ENCODE results near the gene PROKR1. TPM values are rescaled to one million over a fixed set of nuclear protein-coding genes. Genes with fewer than 3 reads are reported as not detected.

The PROKR1 gene
- total RNA-seq, 2 experiments from 2014 or later: not detected

- Histone ChIP-seq H3K27me3 (ENCODE audit: control insufficient read depth in 1 of 2, insufficient read depth in 2 of 2, low read length in 2 of 2) (no peaks in the 10 kb centered on the region), H3K4me1 (ENCODE audit: insufficient read depth, low read length) (no peaks in the 10 kb centered on the region), H3K9me3 (ENCODE audit: control insufficient read depth in 1 of 2, insufficient read depth in 1 of 2, low read length in 2 of 2) (no peaks in the 10 kb centered on the region), H3K36me3 (ENCODE audit: insufficient read depth, low read length) (no peaks in the 10 kb centered on the region), H3K4me3 (ENCODE audit: low read length) (no peak overlapping the region), H3K27ac (ENCODE audit: low read depth in 1 of 2, low read length in 2 of 2) (no peak overlapping the region)
- DNase-seq: no peak
- ATAC-seq (ENCODE audit: poor library complexity): no peak
- H3K36me3 Mint-ChIP-seq (ENCODE audit: low read depth): no peaks in the 10 kb centered on the region
- peaks cover 6% of the 10 kb centered on the region for H3K27me3 Mint-ChIP-seq
- TF ChIP-seq, protein P1, sequence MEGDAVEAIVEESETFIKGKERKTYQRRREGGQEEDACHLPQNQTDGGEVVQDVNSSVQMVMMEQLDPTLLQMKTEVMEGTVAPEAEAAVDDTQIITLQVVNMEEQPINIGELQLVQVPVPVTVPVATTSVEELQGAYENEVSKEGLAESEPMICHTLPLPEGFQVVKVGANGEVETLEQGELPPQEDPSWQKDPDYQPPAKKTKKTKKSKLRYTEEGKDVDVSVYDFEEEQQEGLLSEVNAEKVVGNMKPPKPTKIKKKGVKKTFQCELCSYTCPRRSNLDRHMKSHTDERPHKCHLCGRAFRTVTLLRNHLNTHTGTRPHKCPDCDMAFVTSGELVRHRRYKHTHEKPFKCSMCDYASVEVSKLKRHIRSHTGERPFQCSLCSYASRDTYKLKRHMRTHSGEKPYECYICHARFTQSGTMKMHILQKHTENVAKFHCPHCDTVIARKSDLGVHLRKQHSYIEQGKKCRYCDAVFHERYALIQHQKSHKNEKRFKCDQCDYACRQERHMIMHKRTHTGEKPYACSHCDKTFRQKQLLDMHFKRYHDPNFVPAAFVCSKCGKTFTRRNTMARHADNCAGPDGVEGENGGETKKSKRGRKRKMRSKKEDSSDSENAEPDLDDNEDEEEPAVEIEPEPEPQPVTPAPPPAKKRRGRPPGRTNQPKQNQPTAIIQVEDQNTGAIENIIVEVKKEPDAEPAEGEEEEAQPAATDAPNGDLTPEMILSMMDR (IDR thresholded peaks at IDR 0.05): no peak
- CTCF ChIA-PET: no interaction called here
- H3K27ac Mint-ChIP-seq: no peak overlapping the region
- no peaks in the 10 kb centered on the region for H3K4me1 Mint-ChIP-seq (ENCODE audit: low read depth)
- intact Hi-C loops (cut with DNase I, micrococcal nuclease): no loop called here
- POLR2A ChIA-PET: no interaction called here
- no peaks in the 10 kb centered on the region for H3K9me3 Mint-ChIP-seq
- no peak overlapping the region for H3K4me3 Mint-ChIP-seq
These were observed 15.8 kb upstream of the PROKR1 start for GRCh38 chr2:68627615-68628014.

DNA sequence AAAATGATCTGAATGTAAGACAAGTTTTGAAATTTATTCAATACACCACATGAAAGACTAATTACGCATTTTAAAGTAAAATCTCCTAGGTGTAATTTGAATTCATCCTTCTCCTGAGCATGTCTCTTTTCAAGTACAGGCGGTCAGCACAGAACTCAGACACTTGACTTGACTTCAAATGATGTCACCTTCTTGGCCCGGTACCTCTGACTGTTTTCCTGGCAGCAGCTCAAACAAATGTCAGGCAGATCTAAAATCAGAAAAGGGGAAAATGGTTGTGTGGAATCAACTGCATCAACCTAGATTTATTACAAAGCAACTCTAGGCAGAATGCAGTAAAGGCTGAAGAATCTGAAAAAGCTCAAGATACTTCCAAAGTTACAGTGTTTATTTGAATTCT, 11.4 kb upstream of the PROKR1 start:
- H3K36me3 Mint-ChIP-seq (ENCODE audit: low read depth): no peaks in the 10 kb centered on the region
- Histone ChIP-seq H3K27me3 (ENCODE audit: control insufficient read depth in 1 of 2, insufficient read depth in 2 of 2, low read length in 2 of 2) (peaks cover 5% of the 10 kb centered on the region in 2 experiments), H3K9me3 (ENCODE audit: control insufficient read depth in 1 of 2, insufficient read depth in 1 of 2, low read length in 2 of 2) (no peaks in the 10 kb centered on the region), H3K4me3 (ENCODE audit: low read length) (no peak overlapping the region), H3K4me1 (ENCODE audit: insufficient read depth, low read length) (no peaks in the 10 kb centered on the region), H3K36me3 (ENCODE audit: insufficient read depth, low read length) (no peaks in the 10 kb centered on the region), H3K27ac (ENCODE audit: low read depth in 1 of 2, low read length in 2 of 2) (no peak overlapping the region)
- no peak overlapping the region for H3K4me3 Mint-ChIP-seq
- ChIA-PET CTCF (no interaction called here), POLR2A (no interaction called here)
- TF ChIP-seq, protein P1 (IDR thresholded peaks at IDR 0.05): no peak
- no peak for DNase-seq
- no peaks in the 10 kb centered on the region for H3K27me3 Mint-ChIP-seq
- intact Hi-C loops (cut with DNase I, micrococcal nuclease): no loop called here
- ATAC-seq (ENCODE audit: poor library complexity): no peak
- no peak overlapping the region for H3K27ac Mint-ChIP-seq
- H3K9me3 Mint-ChIP-seq: no peaks in the 10 kb centered on the region
- no peaks in the 10 kb centered on the region for H3K4me1 Mint-ChIP-seq (ENCODE audit: low read depth)

GRCh38 chr2:68637047-68637446, 6.3 kb upstream of the PROKR1 start:
- Mint-ChIP-seq H3K27me3 (peaks cover 28% of the 10 kb centered on the region), H3K4me3 (no peak overlapping the region), H3K27ac (no peak overlapping the region), H3K36me3 (ENCODE audit: low read depth) (no peaks in the 10 kb centered on the region), H3K9me3 (peaks cover 6% of the 10 kb centered on the region), H3K4me1 (ENCODE audit: low read depth) (no peaks in the 10 kb centered on the region)
- Histone ChIP-seq H3K9me3 (ENCODE audit: control insufficient read depth in 1 of 2, insufficient read depth in 1 of 2, low read length in 2 of 2) (peaks cover 0 to 4% of the 10 kb centered on the region in 2 experiments), H3K36me3 (ENCODE audit: insufficient read depth, low read length) (no peaks in the 10 kb centered on the region), H3K27ac (ENCODE audit: low read depth in 1 of 2, low read length in 2 of 2) (no peak overlapping the region), H3K4me3 (ENCODE audit: low read length) (no peak overlapping the region), H3K4me1 (ENCODE audit: insufficient read depth, low read length) (no peaks in the 10 kb centered on the region), H3K27me3 (ENCODE audit: control insufficient read depth in 1 of 2, insufficient read depth in 2 of 2, low read length in 2 of 2) (peaks cover 11 to 13% of the 10 kb centered on the region in 2 experiments)
- CTCF ChIA-PET: no interaction called here
- TF ChIP-seq, protein P1 (IDR thresholded peaks at IDR 0.05): no peak
- POLR2A ChIA-PET: no interaction called here
- intact Hi-C loops (cut with DNase I, micrococcal nuclease): no loop called here
- no peak for ATAC-seq (ENCODE audit: poor library complexity)
- no peak for DNase-seq
